Endothelial cell of umbilical vein (primary cell): ENCODE data around the gene GABPB1. TPM values are rescaled to one million over a fixed set of nuclear protein-coding genes. Genes with fewer than 3 reads are reported as not detected.

Source experiments
- BruUV-seq: library from RNA; stranded (reverse); fragments of 400-500 nt; replicated peaks from 2 replicates; lab custom pipeline; 2021; lab: Mats Ljungman, UMichigan
- CTCF ChIA-PET: fragments of 300-600, 350-600 bp; sonication (Branson Sonifier 250); formaldehyde crosslinking; loops from one replicate; lab custom pipeline; 2021; ENCODE audit warnings: antibody characterized with exemption, inconsistent platforms; lab: Charles Lee
- POLR2A ChIA-PET: fragments of 300-600, 350-600 bp; sonication (Branson Sonifier 250); formaldehyde crosslinking; loops from one replicate; lab custom pipeline; 2021; ENCODE audit warnings: antibody characterized with exemption, inconsistent platforms; lab: Charles Lee
- DNase-seq: peaks from one replicate; pipeline ENCODE4 v3.0.0-alpha.2; 2011; ENCODE audit warnings: low read depth, low spot score
- FAIRE-seq: peaks from 2 replicates; lab custom pipeline; 2011; peaks lifted over from hg19 to GRCh38; lab: Jason Lieb, UNC
- H2AFZ ChIP-seq: 2 replicates; pipeline ENCODE4 v1.6.0; 2012; ENCODE audit warnings: low read depth, low read length, control low read depth, inconsistent platforms
- H3K27ac ChIP-seq: 2 replicates; pipeline ENCODE4 v1.5.1; 2011; ENCODE audit warnings: low read depth, mild to moderate bottlenecking, control low read depth, low read length, moderate library complexity; ENCODE audit not compliant: insufficient read depth
- H3K27me3 ChIP-seq, 2 experiments: 2 replicates each; pipeline versions ENCODE4 v1.6.0 to v1.6.1; 2011; ENCODE audit warnings: low read length in 2 of 2, mixed read lengths in 1 of 2; ENCODE audit not compliant: control insufficient read depth in 2 of 2, insufficient read depth in 2 of 2
- H3K36me3 ChIP-seq, 2 experiments: 2 replicates in 1 of 2; 3 replicates in 1 of 2; pipeline ENCODE4 v1.5.1; 2011; ENCODE audit warnings: low read length in 2 of 2, mild to moderate bottlenecking in 1 of 2, moderate library complexity in 1 of 2; ENCODE audit not compliant: control insufficient read depth in 2 of 2, insufficient read depth in 2 of 2; ENCODE audit errors: extremely low read depth in 1 of 2
- H3K4me1 ChIP-seq: 3 replicates; pipeline ENCODE4 v1.5.1; 2011; ENCODE audit warnings: mild to moderate bottlenecking, low read length; ENCODE audit not compliant: control insufficient read depth, insufficient read depth; ENCODE audit errors: extremely low read depth
- H3K4me2 ChIP-seq: 2 replicates; pipeline ENCODE4 v1.6.1; 2011; ENCODE audit warnings: low read length, control low read depth, mixed read lengths; ENCODE audit not compliant: insufficient read depth
- H3K4me3 ChIP-seq, 3 experiments: fragments of 200-600 bp in 1 of 3; sonication (generic), shearing (Covaris generic) in 1 of 3; replicated peaks in 1 of 3; 2 replicates each; pipeline ENCODE4 v1.5.1; 2011 to 2016; ENCODE audit warnings: control low read depth in 3 of 3, low read length in 3 of 3, mild to moderate bottlenecking in 2 of 3, inconsistent platforms in 1 of 3, low read depth in 1 of 3, moderate library complexity in 1 of 3; ENCODE audit not compliant: insufficient read depth in 1 of 3
- H3K79me2 ChIP-seq: 2 replicates; pipeline ENCODE4 v1.6.0; 2012; ENCODE audit warnings: low read length, inconsistent platforms; ENCODE audit not compliant: control insufficient read depth, insufficient read depth
- H3K9ac ChIP-seq: replicated peaks from 2 replicates; pipeline ENCODE3; 2011; ENCODE audit warnings: low read length, control low read depth; ENCODE audit not compliant: insufficient read depth; ENCODE audit errors: extremely low read depth
- H3K9me1 ChIP-seq: replicated peaks from 3 replicates; pipeline ENCODE4 v1.6.0; 2011; ENCODE audit warnings: mild to moderate bottlenecking, low read length; ENCODE audit not compliant: control insufficient read depth, insufficient read depth; ENCODE audit errors: extremely low read depth
- H3K9me3 ChIP-seq: replicated peaks from 2 replicates; pipeline ENCODE4 v1.5.1; 2012; ENCODE audit warnings: low read length, inconsistent platforms; ENCODE audit not compliant: control insufficient read depth, insufficient read depth
- H4K20me1 ChIP-seq: replicated peaks from 2 replicates; pipeline ENCODE3; 2011; ENCODE audit warnings: mild to moderate bottlenecking, low read length; ENCODE audit not compliant: control insufficient read depth, insufficient read depth; ENCODE audit errors: extremely low read depth
- EZH2 ChIP-seq: IDR thresholded peaks from 2 replicates; pipeline ENCODE4 v1.6.1; 2012; ENCODE audit warnings: borderline replicate concordance, low read depth, mild to moderate bottlenecking, moderate library complexity, low read length, inconsistent platforms; ENCODE audit not compliant: severe bottlenecking
- FOS ChIP-seq: IDR thresholded peaks from 2 replicates; pipeline ENCODE4 v1.6.1; 2011; ENCODE audit warnings: mild to moderate bottlenecking, low read length, moderate library complexity, borderline replicate concordance; ENCODE audit not compliant: insufficient read depth
- GATA2 ChIP-seq: IDR thresholded peaks from 2 replicates; pipeline ENCODE4 v1.7.0; 2011; ENCODE audit warnings: low read depth, mild to moderate bottlenecking, moderate library complexity, mixed read lengths, low read length; ENCODE audit not compliant: insufficient read length, insufficient read depth
- JUN ChIP-seq: IDR thresholded peaks from 2 replicates; pipeline ENCODE4 v1.6.1; 2011; ENCODE audit warnings: borderline replicate concordance, low read depth; ENCODE audit not compliant: insufficient read length, insufficient read depth
- MYC ChIP-seq: IDR thresholded peaks from one replicate; pipeline ENCODE4 v1.6.1; 2011; ENCODE audit warnings: mild to moderate bottlenecking, low read depth, low read length
- POLR2A ChIP-seq: IDR thresholded peaks from 2 replicates; pipeline ENCODE4 v1.6.1; 2012; ENCODE audit warnings: low read depth, mild to moderate bottlenecking, control low read depth, low read length
- POLR2AphosphoS5 ChIP-seq: IDR thresholded peaks from 2 replicates; pipeline ENCODE4 v1.6.1; 2012; ENCODE audit warnings: low read depth, mild to moderate bottlenecking, control low read depth, low read length, moderate library complexity; ENCODE audit not compliant: insufficient read depth
- dilution Hi-C: fragments of 300-500 bp; cut with MboI; formaldehyde crosslinking; loops from one replicate; pipeline ENCODE4 v1.15.0; 2019; ENCODE audit warnings: low sequenced_read_pairs; ENCODE audit not compliant: extremely low pct_ligation_motif_present
- intact Hi-C: fragments of 100-400 bp; cut with micrococcal nuclease; formaldehyde crosslinking; loops from one replicate; pipeline ENCODE4 v1.10.0; 2022
- polyA plus RNA-seq, 4 experiments: library from polyadenylated mRNA; depleted of rRNA in 3 of 4; stranded (reverse) in 3 of 4; unstranded in 1 of 4; fragments of >200 nt; gene quantifications; 2 replicates each; pipeline versions ENCODE4 v1.2.1 to v1.2.3, GENCODE V29; 2011 to 2012; ENCODE audit warnings: missing spikeins in 1 of 4
- total RNA-seq: library from RNA; stranded (reverse); gene quantifications from 2 replicates; pipeline ENCODE4 v1.2.3, GENCODE V29; 2021
- TF ChIP-seq, protein P1 (sequence below): IDR thresholded peaks from 2 replicates; pipeline ENCODE4 v1.6.1; 2011; ENCODE audit not compliant: insufficient read depth, insufficient read length
- TF ChIP-seq, protein P2 (sequence below), 2 donors: IDR thresholded peaks; 1 replicate in 1 of 2; 2 replicates in 1 of 2; pipeline ENCODE4 v1.5.1; 2011; ENCODE audit warnings: low read length in 2 of 2, mild to moderate bottlenecking in 2 of 2, moderate library complexity in 2 of 2, control low read depth in 1 of 2, inconsistent platforms in 1 of 2, low read depth in 1 of 2; ENCODE audit not compliant: insufficient read depth in 1 of 2; ENCODE audit errors: extremely low read depth in 1 of 2

GABPB1 gene
- total and polyA plus RNA-seq, 2 donors (not counting 3 experiments of a cell fraction or from before 2014, with no cell fraction given), result 42.3 to 59.7 TPM

DNA sequence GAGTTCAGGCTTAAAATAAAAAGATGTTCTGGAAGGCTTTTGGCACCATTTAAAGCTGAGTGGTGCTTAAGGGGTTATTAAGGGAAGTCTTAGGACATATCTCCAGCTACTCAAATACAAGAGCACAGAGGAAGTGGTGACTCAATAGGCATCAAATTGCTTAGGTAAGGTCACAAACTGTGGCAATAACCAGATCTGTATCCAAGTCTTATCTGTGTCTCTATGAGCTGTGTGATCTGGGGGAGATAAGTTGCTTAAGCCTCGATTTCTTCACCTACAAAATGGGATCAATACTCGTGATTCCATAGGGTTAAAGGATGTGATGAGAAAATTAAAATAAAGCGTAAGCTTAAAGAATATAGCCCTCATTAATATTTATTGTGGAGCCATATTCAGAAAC lies 97.1 kb downstream of the GABPB1 start:
- H3K9ac ChIP-seq, result no peak overlapping the region
- H4K20me1 ChIP-seq, result no peaks in the 10 kb centered on the region
- no peak overlapping the region for H3K27ac ChIP-seq
- no peak overlapping the region for H2AFZ ChIP-seq
- DNase-seq (no peak), FAIRE-seq (no peak)
- H3K4me3 ChIP-seq, result no peak overlapping the region
- dilution Hi-C loops (no loop called here), intact Hi-C loops (no loop called here)
- no peaks in the 10 kb centered on the region for H3K9me1 ChIP-seq
- CTCF ChIA-PET, result interaction anchor here (0.9 kb wide), 1 partner anchor 92 kb away, joined by 3 read pairs; no protein-coding TSS in a partner anchor
- POLR2A ChIA-PET, result no interaction called here
- H3K4me2 ChIP-seq, result no peak overlapping the region
- no peaks in the 10 kb centered on the region for H3K36me3 ChIP-seq
- BruUV-seq, result no TSS peak
- no peaks in the 10 kb centered on the region for H3K4me1 ChIP-seq
- TF ChIP-seq POLR2A (no peak), GATA2 (peak; percentile 31), MYC (no peak)
- no peaks in the 10 kb centered on the region for H3K79me2 ChIP-seq
- H3K27me3 ChIP-seq, result peaks cover 4 to 9% of the 10 kb centered on the region in 2 experiments
- H3K9me3 ChIP-seq, result no peaks in the 10 kb centered on the region

DNA sequence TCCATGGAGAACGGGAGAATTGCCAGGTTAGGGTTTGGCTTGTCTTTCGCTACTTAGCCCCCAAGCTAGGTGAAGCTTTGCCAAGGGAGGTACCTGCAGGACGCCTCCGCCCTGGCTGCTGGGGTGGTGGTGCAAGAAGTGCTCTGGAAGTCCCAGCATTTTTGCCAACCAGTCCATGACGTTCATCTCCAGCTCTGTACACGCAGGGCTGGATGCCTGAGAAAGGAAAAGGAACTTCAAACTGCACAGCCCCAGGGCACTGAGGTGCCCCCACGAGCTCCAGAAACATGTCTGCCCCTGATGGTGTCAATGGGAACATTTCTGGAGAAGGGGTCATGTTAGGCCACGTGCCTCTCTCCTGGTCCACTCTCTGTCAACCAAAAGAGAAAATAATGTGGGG lies 97.7 kb downstream of the GABPB1 start:
- H3K9me3 ChIP-seq, result no peaks in the 10 kb centered on the region
- dilution Hi-C loops, result no loop called here
- H3K9me1 ChIP-seq, result no peaks in the 10 kb centered on the region
- no peak overlapping the region for H3K9ac ChIP-seq
- CTCF ChIA-PET, result interaction anchor here (0.9 kb wide), 1 partner anchor 91 kb away, joined by 3 read pairs; no protein-coding TSS in a partner anchor
- intact Hi-C loops, result no loop called here
- no peak for TF ChIP-seq EZH2
- TF ChIP-seq MYC, result no peak
- TF ChIP-seq, protein P1, sequence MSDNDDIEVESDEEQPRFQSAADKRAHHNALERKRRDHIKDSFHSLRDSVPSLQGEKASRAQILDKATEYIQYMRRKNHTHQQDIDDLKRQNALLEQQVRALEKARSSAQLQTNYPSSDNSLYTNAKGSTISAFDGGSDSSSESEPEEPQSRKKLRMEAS, result no peak
- no peak for TF ChIP-seq JUN
- TF ChIP-seq POLR2A, result no peak
- no peak for TF ChIP-seq GATA2
- TF ChIP-seq FOS, result no peak
- TF ChIP-seq, protein P2, sequence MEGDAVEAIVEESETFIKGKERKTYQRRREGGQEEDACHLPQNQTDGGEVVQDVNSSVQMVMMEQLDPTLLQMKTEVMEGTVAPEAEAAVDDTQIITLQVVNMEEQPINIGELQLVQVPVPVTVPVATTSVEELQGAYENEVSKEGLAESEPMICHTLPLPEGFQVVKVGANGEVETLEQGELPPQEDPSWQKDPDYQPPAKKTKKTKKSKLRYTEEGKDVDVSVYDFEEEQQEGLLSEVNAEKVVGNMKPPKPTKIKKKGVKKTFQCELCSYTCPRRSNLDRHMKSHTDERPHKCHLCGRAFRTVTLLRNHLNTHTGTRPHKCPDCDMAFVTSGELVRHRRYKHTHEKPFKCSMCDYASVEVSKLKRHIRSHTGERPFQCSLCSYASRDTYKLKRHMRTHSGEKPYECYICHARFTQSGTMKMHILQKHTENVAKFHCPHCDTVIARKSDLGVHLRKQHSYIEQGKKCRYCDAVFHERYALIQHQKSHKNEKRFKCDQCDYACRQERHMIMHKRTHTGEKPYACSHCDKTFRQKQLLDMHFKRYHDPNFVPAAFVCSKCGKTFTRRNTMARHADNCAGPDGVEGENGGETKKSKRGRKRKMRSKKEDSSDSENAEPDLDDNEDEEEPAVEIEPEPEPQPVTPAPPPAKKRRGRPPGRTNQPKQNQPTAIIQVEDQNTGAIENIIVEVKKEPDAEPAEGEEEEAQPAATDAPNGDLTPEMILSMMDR (IDR thresholded peaks at IDR 0.05; ENCODE audit: extremely low read depth in 1 of 2, insufficient read depth in 1 of 2, low read depth in 1 of 2, low read length in 2 of 2), result no peak
- no peak for TF ChIP-seq POLR2AphosphoS5
- H4K20me1 ChIP-seq, result no peaks in the 10 kb centered on the region
- POLR2A ChIA-PET, result interaction anchor here (0.5 kb wide), 1 partner anchor 19 kb away, joined by 4 read pairs; no protein-coding TSS in a partner anchor
- no peak overlapping the region for H3K4me2 ChIP-seq
- FAIRE-seq (no peak), DNase-seq (no peak)
- H3K4me3 ChIP-seq, result no peak overlapping the region
- H3K36me3 ChIP-seq, result no peaks in the 10 kb centered on the region
- H3K79me2 ChIP-seq, result no peaks in the 10 kb centered on the region
- H3K27ac ChIP-seq, result no peak overlapping the region
- H3K27me3 ChIP-seq, result peaks cover 4 to 8% of the 10 kb centered on the region in 2 experiments
- no peak overlapping the region for H2AFZ ChIP-seq
- H3K4me1 ChIP-seq, result no peaks in the 10 kb centered on the region
- no TSS peak for BruUV-seq
